ENCODE measurements around the gene SSH3.

The SSH3 gene

GRCh38 chr11:67351275-67352005 is 48.1 kb downstream of the SSH3 start:
- peak; percentile 81 for DNase-seq

GRCh38 chr11:67352546-67353316 is 49.4 kb downstream of the SSH3 start:
- peak; percentile 53 for DNase-seq

GRCh38 chr11:67353317-67354074 is 50.2 kb downstream of the SSH3 start, which contains the start of gene POLD4:
POLD4 (minus strand) TSS chr11:67353546; CDS start chr11:67353399, 147 bp downstream.
- peak; percentile 88 for DNase-seq

- DNase-seq = no peak
Measured at GRCh38 chr11:67354075-67355022, 51.0 kb downstream of the SSH3 start.

- no peak for DNase-seq
Measured at GRCh38 chr11:67355023-67355793, 51.9 kb downstream of the SSH3 start.

- no peak for DNase-seq
Measured at GRCh38 chr11:67355794-67356386, 52.6 kb downstream of the SSH3 start.

- no peak for DNase-seq
Measured at GRCh38 chr11:67356387-67356863, 53.1 kb downstream of the SSH3 start.

GRCh38 chr11:67356864-67357561 is 53.7 kb downstream of the SSH3 start:
- peak; percentile 49 for DNase-seq

GRCh38 chr11:67357831-67358670 is 54.7 kb downstream of the SSH3 start:
- no peak for DNase-seq

Data from DMS79 treated with DMSO at 0.1 percent for 48 hours (cell line).